NCI-H2081 (cell line): ENCODE measurements around the gene COL10A1.

ENCODE experiments used
- DNase-seq, 2 experiments: peaks; one replicate each; lab custom pipeline; 2025; lab: John Stamatoyannopoulos, UW

COL10A1 gene

GRCh38 chr6:116083052-116083451, 42.9 kb downstream of the COL10A1 start:
- DNase-seq = no peak

DNA sequence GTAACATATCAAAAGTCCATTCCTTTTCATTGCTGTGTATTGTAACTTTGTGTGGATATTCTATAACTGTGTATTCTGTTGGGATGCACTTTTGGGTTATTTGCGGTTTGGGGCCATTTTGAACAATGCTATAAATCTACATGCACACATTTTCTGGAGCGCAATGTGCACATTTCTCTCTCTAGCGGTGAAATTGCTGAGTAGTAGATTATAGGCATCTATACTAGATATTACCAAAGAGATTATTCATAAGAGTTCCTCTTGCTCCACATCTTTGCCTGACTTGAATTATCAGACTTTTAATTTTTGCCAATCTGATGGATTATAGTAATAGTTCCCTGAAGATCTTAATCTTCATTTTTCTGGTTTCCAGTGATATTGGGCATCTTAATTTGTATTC, 47.0 kb downstream of the COL10A1 start:
- no peak for DNase-seq

GRCh38 chr6:116078522-116078921, 47.4 kb downstream of the COL10A1 start:
- no peak for DNase-seq

DNA sequence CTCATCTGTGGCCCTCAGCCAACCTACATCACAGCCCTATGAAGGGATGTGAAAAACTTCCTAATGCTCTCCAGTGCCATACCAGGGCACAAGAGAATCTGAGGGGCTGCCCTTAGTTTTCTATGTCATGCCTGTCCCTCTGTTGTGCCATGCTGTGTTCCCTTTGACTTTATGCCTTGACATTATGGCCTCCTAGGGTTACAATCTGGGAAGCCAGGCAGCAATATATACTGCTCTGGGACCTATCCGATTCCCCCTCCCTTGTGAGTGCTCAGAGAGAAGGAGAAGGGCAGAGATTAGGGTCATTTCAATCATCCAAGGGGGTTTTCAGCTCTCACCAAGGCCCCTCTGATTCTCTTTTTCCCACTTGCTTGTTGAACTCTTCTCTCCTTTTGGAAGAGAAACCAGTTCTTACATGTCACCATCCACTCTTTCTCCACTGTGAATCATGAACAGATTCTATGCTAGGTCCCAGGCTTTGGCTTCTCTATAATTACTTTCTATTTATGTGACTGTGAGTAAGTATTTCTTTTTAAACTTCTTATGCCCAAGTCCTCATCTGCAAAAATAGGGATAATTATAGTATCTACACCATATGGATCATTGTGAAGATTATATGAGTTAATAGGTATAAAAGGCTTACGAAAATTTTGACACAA, 51.1 kb downstream of the COL10A1 start:
- no peak for DNase-seq

DNA sequence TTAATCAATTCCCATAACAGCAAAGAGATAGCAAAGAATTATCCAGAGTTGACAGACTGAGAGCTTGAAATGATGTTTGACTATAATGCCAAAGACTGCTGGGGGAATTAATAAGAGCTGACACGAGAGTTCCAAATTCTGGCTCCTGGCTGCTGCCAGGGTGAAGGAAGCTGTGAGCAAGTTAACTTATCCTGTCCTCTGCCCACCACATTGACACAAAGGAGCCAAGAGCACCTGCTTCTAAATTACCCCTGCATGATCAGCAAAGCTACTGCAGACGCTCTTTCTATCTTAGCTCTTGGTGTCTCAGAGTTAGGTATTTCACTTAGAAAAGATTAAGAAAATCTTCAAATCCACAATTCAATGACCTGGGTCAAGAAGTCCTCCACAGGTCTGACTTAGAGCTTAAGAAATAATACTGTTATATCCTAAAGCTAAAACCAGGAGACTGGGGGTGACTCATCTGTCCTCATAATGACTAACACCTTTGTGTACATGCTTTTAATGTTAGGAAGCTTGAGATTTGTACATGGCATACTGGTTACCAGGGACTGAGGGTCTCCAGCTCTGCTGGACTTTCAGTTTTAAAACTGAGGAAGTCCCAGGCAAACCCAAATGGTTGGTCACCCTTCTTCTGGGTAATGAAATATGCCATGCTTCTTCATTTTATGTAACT, 52.0 kb downstream of the COL10A1 start:
- DNase-seq = no peak

DNA sequence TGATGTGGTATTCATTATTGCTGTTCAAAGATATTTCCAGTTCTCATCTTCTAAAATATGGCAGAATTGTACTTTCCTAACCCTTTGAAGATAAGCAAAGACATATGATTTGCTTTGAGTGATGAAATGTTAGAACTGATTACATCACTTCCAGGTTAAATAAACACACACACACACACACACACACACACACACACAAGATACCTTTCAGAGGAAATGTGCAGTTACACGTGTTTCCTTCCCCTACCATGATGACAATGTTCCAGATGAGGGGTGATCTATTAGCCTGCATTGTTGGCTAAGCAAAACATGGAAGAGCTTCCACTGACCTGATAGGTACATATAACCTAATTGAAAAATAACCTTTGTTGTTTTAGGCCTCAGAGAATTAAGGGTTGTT, 53.6 kb downstream of the COL10A1 start:
- DNase-seq = no peak

DNA sequence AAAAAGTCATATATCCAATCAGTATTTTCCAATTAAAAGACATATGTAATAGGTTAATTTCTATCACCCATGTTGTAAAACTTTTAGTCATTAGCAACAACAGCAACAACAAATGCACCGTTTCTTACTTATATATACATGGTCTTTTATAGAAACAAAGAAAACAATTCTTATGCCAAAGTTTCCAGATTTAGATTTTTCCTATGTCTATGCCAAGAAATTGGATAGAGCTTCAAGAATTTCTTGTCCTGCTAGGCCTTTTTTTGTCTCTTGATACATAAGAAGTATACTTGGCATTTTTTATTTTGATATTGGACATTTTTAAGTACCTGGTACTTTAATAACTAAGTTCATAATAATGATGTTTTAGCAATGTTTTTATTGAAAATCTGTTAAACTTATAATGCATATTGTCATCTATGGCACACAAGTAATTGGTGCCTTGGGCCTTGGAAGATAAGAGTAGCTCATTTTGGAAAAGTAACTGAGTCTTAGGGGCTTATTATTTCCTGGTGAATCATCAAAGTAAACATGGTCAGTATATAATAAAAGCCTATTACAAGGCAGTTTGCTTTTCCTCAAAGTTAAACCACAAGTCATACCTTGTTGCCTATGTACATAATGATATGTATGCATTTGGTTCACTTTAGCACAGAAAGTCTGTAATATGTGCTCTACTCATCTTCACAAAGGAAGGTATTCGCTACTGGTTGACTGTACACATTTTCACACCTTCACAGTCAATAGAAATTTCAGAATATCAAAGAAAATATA, 55.1 kb downstream of the COL10A1 start:
- no peak for DNase-seq

GRCh38 chr6:116070101-116070500, 55.8 kb downstream of the COL10A1 start:
- no peak for DNase-seq
